GM12878 (cell line): ENCODE results near the gene FANCG. TPM values are rescaled to one million over a fixed set of nuclear protein-coding genes. Genes with fewer than 3 reads are reported as not detected.

ENCODE experiments used
- ASH2L ChIP-seq: fragments of 300-600, 200-600 bp; sonication (generic); IDR thresholded peaks from 2 replicates; pipeline ENCODE4 v1.6.1; 2017; ENCODE audit warnings: low read depth, mild to moderate bottlenecking, borderline replicate concordance
- CREB1 ChIP-seq: IDR thresholded peaks from 2 replicates; pipeline ENCODE4 v1.6.1; 2012; ENCODE audit warnings: low read depth, mild to moderate bottlenecking, inconsistent platforms
- FOXM1 ChIP-seq: IDR thresholded peaks from 2 replicates; pipeline ENCODE4 v1.6.1; 2012; ENCODE audit warnings: low read depth, mild to moderate bottlenecking, inconsistent platforms, low read length, moderate library complexity
- IKZF1 ChIP-seq: fragments of 450-650 bp; conservative IDR thresholded peaks from 2 replicates; pipeline ENCODE4 v1.6.1; 2017; ENCODE audit warnings: antibody characterized with exemption, mild to moderate bottlenecking
- IRF4 ChIP-seq: IDR thresholded peaks from 2 replicates; pipeline ENCODE4 v1.6.1; 2011; ENCODE audit warnings: low read depth, low read length
- MEF2A ChIP-seq: IDR thresholded peaks from 2 replicates; pipeline ENCODE4 v1.6.1; 2011; ENCODE audit warnings: low read depth, mild to moderate bottlenecking, low read length, moderate library complexity; ENCODE audit not compliant: insufficient read depth
- NR2C1 ChIP-seq: fragments of 450-650 bp; IDR thresholded peaks from 2 replicates; pipeline ENCODE4 v1.6.1; 2017; ENCODE audit warnings: antibody characterized with exemption, mild to moderate bottlenecking, moderate library complexity
- RAD21 ChIP-seq: IDR thresholded peaks from 2 replicates; pipeline ENCODE4 v1.6.1; 2011; ENCODE audit warnings: mild to moderate bottlenecking, low read depth, low read length, moderate library complexity; ENCODE audit not compliant: insufficient read depth
- TARDBP ChIP-seq: IDR thresholded peaks from 2 replicates; pipeline ENCODE4 v1.6.1; 2016; ENCODE audit warnings: borderline replicate concordance
- ZNF207 ChIP-seq: fragments of 450-650 bp; IDR thresholded peaks from 2 replicates; pipeline ENCODE4 v1.6.1; 2014; ENCODE audit warnings: antibody characterized with exemption, mild to moderate bottlenecking, borderline replicate concordance
- ZZZ3 ChIP-seq: IDR thresholded peaks from 2 replicates; pipeline ENCODE4 v1.6.1; 2011; ENCODE audit warnings: low read depth; ENCODE audit not compliant: control insufficient read depth, insufficient read length
- polyA plus RNA-seq, 11 experiments: library from polyadenylated mRNA; depleted of rRNA in 4 of 11; unstranded in 6 of 11; stranded (reverse) in 5 of 11; fragments of >200 nt; fragmentation: Nextera tagmentation in 4 of 11; fragmentation: Illumina TruSeq in 1 of 11; extraction: Ambion mirVana in 4 of 11; extraction: Trizol in 1 of 11; gene quantifications; 1 replicate in 1 of 11; 2 replicates in 10 of 11; pipeline versions ENCODE4 v1.2.1 to v1.2.3, GENCODE V29; 2011 to 2016; ENCODE audit warnings: inconsistent platforms in 2 of 11, missing spikeins in 2 of 11, low read depth in 1 of 11
- total RNA-seq, 4 experiments: library from RNA; depleted of rRNA in 3 of 4; stranded (reverse); fragments of >200 nt in 3 of 4; fragmentation: Illumina TruSeq in 1 of 4; extraction: Trizol in 1 of 4; gene quantifications; 2 replicates each; pipeline versions ENCODE4 v1.2.1 to v1.2.3, GENCODE V29; 2013 to 2021
- TF ChIP-seq, protein P1 (sequence below), 3 experiments: IDR thresholded peaks in 2 of 3; conservative IDR thresholded peaks in 1 of 3; 2 replicates each; pipeline ENCODE4 v1.5.1; 2011; ENCODE audit warnings: low read depth in 3 of 3, low read length in 3 of 3, mild to moderate bottlenecking in 3 of 3, control low read depth in 2 of 3, moderate library complexity in 2 of 3, inconsistent platforms in 1 of 3, mixed read lengths in 1 of 3; ENCODE audit not compliant: control insufficient read depth in 2 of 3, insufficient read depth in 1 of 3; ENCODE audit errors: extremely low read depth in 1 of 3
- TF ChIP-seq, protein P2 (sequence below): fragments of 450-650 bp; IDR thresholded peaks from 2 replicates; pipeline ENCODE4 v1.6.1; 2018; ENCODE audit warnings: borderline replicate concordance, mild to moderate bottlenecking; ENCODE audit not compliant: partially characterized antibody
- TF ChIP-seq, protein P3 (sequence below): IDR thresholded peaks from 2 replicates; pipeline ENCODE4 v1.6.1; 2012; ENCODE audit warnings: low read depth, low read length, improper control_type of control experiment
- TF ChIP-seq, protein P4 (sequence below): fragments of 450-650 bp; IDR thresholded peaks from 2 replicates; pipeline ENCODE4 v1.6.1; 2017; ENCODE audit warnings: mild to moderate bottlenecking, low read depth, inconsistent platforms; ENCODE audit not compliant: poor library complexity, severe bottlenecking
- TF ChIP-seq, protein P5 (sequence below): IDR thresholded peaks from 2 replicates; pipeline ENCODE4 v1.6.1; 2012; ENCODE audit warnings: low read length, inconsistent platforms

The FANCG gene
- total and polyA plus RNA-seq, 10 of the 15 experiments (the other 5 are each of a cell fraction or from before 2014, with no cell fraction given) = 16.4 to 78.7 (median 45.4) TPM

DNA sequence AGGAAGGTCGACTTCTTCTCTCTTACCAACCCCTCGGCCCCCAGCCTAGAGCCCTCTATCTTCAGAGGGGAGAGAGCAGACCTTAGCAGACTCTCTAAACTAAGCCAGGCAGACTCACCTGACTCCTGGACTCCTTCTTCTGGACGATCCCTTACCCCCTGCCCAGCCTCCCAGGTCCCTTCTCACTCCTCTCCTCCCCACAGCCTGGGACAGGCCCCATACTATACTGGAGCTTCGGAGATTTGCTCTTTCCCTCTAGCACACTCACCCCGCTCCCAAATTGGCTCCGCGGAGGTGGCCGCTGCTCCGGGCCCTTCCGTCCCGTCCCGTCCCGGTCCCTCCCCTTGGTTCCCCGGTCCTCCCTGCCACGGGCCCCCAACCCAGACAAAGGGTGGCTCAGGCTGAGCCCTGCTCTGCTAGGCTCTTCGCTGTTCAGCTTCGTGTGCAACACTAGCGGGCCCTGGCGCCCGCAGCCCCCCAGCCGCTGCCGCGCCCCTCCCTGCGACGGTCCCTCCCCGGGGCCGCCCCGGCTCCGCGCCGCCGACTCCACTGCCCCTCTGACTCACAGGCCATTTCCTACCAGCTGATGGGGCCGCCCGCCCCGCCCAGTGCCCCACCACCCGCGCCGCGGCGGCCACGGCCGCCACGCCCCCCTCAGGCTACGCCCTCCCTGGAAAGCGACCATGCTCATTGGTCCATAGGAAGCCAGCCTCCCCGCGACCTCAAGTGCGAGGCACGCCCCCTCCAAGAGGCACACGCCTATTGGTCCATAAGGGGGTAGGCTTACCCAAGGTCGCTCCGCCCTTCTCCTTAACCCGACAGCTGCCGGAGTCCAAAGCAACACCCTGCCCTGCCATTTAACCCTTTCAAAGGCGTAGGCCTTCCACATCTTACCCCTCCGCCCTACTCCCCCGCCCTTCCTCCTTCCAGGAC lies 31.5 kb upstream of the FANCG start (continued):
- TF ChIP-seq, protein P1, sequence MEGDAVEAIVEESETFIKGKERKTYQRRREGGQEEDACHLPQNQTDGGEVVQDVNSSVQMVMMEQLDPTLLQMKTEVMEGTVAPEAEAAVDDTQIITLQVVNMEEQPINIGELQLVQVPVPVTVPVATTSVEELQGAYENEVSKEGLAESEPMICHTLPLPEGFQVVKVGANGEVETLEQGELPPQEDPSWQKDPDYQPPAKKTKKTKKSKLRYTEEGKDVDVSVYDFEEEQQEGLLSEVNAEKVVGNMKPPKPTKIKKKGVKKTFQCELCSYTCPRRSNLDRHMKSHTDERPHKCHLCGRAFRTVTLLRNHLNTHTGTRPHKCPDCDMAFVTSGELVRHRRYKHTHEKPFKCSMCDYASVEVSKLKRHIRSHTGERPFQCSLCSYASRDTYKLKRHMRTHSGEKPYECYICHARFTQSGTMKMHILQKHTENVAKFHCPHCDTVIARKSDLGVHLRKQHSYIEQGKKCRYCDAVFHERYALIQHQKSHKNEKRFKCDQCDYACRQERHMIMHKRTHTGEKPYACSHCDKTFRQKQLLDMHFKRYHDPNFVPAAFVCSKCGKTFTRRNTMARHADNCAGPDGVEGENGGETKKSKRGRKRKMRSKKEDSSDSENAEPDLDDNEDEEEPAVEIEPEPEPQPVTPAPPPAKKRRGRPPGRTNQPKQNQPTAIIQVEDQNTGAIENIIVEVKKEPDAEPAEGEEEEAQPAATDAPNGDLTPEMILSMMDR (IDR thresholded peaks at IDR 0.05 in 2 of 3, conservative IDR thresholded peaks at IDR 0.05 in 1 of 3; ENCODE audit: control insufficient read depth in 2 of 3, extremely low read depth in 1 of 3, insufficient read depth in 1 of 3, low read depth in 3 of 3, low read length in 3 of 3) = no peak
- TF ChIP-seq, protein P2, sequence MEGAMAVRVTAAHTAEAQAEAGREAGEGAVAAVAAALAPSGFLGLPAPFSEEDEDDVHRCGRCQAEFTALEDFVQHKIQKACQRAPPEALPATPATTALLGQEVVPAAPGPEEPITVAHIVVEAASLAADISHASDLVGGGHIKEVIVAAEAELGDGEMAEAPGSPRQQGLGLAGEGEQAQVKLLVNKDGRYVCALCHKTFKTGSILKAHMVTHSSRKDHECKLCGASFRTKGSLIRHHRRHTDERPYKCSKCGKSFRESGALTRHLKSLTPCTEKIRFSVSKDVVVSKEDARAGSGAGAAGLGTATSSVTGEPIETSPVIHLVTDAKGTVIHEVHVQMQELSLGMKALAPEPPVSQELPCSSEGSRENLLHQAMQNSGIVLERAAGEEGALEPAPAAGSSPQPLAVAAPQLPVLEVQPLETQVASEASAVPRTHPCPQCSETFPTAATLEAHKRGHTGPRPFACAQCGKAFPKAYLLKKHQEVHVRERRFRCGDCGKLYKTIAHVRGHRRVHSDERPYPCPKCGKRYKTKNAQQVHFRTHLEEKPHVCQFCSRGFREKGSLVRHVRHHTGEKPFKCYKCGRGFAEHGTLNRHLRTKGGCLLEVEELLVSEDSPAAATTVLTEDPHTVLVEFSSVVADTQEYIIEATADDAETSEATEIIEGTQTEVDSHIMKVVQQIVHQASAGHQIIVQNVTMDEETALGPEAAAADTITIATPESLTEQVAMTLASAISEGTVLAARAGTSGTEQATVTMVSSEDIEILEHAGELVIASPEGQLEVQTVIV = no peak
- TF ChIP-seq MEF2A (no peak), CREB1 (no peak; the same call in 1 of the 2 replicates), ZNF207 (no peak), FOXM1 (no peak), NR2C1 (no peak; the same call in 1 of the 2 replicates), ZZZ3 (no peak), IRF4 (no peak), ASH2L (no peak), TARDBP (no peak), RAD21 (no peak), IKZF1 (peak; percentile 31; the same call in 1 of the 2 replicates)
- TF ChIP-seq, protein P3, sequence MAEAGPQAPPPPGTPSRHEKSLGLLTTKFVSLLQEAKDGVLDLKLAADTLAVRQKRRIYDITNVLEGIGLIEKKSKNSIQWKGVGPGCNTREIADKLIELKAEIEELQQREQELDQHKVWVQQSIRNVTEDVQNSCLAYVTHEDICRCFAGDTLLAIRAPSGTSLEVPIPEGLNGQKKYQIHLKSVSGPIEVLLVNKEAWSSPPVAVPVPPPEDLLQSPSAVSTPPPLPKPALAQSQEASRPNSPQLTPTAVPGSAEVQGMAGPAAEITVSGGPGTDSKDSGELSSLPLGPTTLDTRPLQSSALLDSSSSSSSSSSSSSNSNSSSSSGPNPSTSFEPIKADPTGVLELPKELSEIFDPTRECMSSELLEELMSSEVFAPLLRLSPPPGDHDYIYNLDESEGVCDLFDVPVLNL = 0 out of 2 replicates have a peak, but pooled peaks have one; percentile 29
- TF ChIP-seq, protein P4, sequence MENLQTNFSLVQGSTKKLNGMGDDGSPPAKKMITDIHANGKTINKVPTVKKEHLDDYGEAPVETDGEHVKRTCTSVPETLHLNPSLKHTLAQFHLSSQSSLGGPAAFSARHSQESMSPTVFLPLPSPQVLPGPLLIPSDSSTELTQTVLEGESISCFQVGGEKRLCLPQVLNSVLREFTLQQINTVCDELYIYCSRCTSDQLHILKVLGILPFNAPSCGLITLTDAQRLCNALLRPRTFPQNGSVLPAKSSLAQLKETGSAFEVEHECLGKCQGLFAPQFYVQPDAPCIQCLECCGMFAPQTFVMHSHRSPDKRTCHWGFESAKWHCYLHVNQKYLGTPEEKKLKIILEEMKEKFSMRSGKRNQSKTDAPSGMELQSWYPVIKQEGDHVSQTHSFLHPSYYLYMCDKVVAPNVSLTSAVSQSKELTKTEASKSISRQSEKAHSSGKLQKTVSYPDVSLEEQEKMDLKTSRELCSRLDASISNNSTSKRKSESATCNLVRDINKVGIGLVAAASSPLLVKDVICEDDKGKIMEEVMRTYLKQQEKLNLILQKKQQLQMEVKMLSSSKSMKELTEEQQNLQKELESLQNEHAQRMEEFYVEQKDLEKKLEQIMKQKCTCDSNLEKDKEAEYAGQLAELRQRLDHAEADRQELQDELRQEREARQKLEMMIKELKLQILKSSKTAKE = no peak
- TF ChIP-seq, protein P5, sequence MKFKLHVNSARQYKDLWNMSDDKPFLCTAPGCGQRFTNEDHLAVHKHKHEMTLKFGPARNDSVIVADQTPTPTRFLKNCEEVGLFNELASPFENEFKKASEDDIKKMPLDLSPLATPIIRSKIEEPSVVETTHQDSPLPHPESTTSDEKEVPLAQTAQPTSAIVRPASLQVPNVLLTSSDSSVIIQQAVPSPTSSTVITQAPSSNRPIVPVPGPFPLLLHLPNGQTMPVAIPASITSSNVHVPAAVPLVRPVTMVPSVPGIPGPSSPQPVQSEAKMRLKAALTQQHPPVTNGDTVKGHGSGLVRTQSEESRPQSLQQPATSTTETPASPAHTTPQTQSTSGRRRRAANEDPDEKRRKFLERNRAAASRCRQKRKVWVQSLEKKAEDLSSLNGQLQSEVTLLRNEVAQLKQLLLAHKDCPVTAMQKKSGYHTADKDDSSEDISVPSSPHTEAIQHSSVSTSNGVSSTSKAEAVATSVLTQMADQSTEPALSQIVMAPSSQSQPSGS = no peak
